ENCODE measurements around the gene EXOC3L2. TPM values are rescaled to one million over a fixed set of nuclear protein-coding genes. Genes with fewer than 3 reads are reported as not detected.
"Not testable (repeated sequence)": the region's sequence is repeated elsewhere in the genome, so short reads cannot be mapped to it uniquely, and the experiment has no call there.

EXOC3L2 gene
- total RNA-seq, 1 experiment from 2014 or later: not detected

- Histone ChIP-seq H3K9me3 (replicated peaks) (no peaks in the 10 kb centered on the region), H3K4me1 (no peaks in the 10 kb centered on the region), H3K27me3 (peaks cover 7% of the 10 kb centered on the region; the same call in 1 of the 2 replicates), H3K27ac (no peak overlapping the region), H3K4me3 (no peak overlapping the region), H3K36me3 (0 out of 2 replicates have a peak, but pooled peaks cover 5% of the 10 kb centered on the region)
- no peak for DNase-seq
Observed at GRCh38 chr19:45249261-45250033, 4.2 kb upstream of the EXOC3L2 start.

- no peaks in the 10 kb centered on the region for H3K9me3 ChIP-seq (replicated peaks)
- DNase-seq: no peak
- no peaks in the 10 kb centered on the region for H3K36me3 ChIP-seq
- no peak overlapping the region for H3K27ac ChIP-seq
- no peaks in the 10 kb centered on the region for H3K4me1 ChIP-seq
- H3K4me3 ChIP-seq: no peak overlapping the region
- peaks cover 8% of the 10 kb centered on the region; the same call in 1 of the 2 replicates for H3K27me3 ChIP-seq
Observed at GRCh38 chr19:45247136-45247535, 1.9 kb upstream of the EXOC3L2 start.

- Histone ChIP-seq H3K4me3 (no peak overlapping the region), H3K4me1 (no peaks in the 10 kb centered on the region), H3K27me3 (peaks cover 11% of the 10 kb centered on the region; the same call in 1 of the 2 replicates), H3K36me3 (no peaks in the 10 kb centered on the region), H3K9me3 (replicated peaks) (no peaks in the 10 kb centered on the region), H3K27ac (no peak overlapping the region)
- no peak for DNase-seq
Observed at GRCh38 chr19:45245826-45246225, 619 bp upstream of the EXOC3L2 start.

- Histone ChIP-seq H3K27me3 (peaks cover 11% of the 10 kb centered on the region; the same call in 1 of the 2 replicates), H3K4me3 (no peak overlapping the region), H3K36me3 (no peaks in the 10 kb centered on the region), H3K27ac (no peak overlapping the region), H3K9me3 (replicated peaks) (no peaks in the 10 kb centered on the region), H3K4me1 (no peaks in the 10 kb centered on the region)
- DNase-seq: no peak
Observed at GRCh38 chr19:45244133-45244794, 943 bp downstream of the EXOC3L2 start.

GRCh38 chr19:45243144-45243732 lies 2.0 kb downstream of the EXOC3L2 start:
- Histone ChIP-seq H3K9me3 (replicated peaks) (no peaks in the 10 kb centered on the region), H3K27me3 (peaks cover 10% of the 10 kb centered on the region; the same call in 1 of the 2 replicates), H3K36me3 (no peaks in the 10 kb centered on the region)

GRCh38 chr19:45238556-45238955 lies 6.7 kb downstream of the EXOC3L2 start:
- no peak for DNase-seq
- Histone ChIP-seq H3K4me1 (no peaks in the 10 kb centered on the region), H3K27ac (no peak overlapping the region)

More at GRCh38 chr19:45243144-45243732, 2.0 kb downstream of the EXOC3L2 start:
- no peak for DNase-seq
- Histone ChIP-seq H3K27ac (no peak overlapping the region), H3K4me3 (no peak overlapping the region), H3K4me1 (no peaks in the 10 kb centered on the region)

GRCh38 chr19:45235485-45235884 lies 9.7 kb downstream of the EXOC3L2 start:
- Histone ChIP-seq H3K27me3 (no peaks in the 10 kb centered on the region), H3K4me1 (no peaks in the 10 kb centered on the region), H3K9me3 (replicated peaks) (no peaks in the 10 kb centered on the region), H3K4me3 (no peak overlapping the region), H3K36me3 (no peaks in the 10 kb centered on the region), H3K27ac (no peak overlapping the region)
- DNase-seq: no peak

More at GRCh38 chr19:45238556-45238955, 6.7 kb downstream of the EXOC3L2 start:
- Histone ChIP-seq H3K36me3 (no peaks in the 10 kb centered on the region), H3K4me3 (no peak overlapping the region), H3K27me3 (peaks cover 4% of the 10 kb centered on the region; the same call in 1 of the 2 replicates), H3K9me3 (replicated peaks) (no peaks in the 10 kb centered on the region)

- no peak for DNase-seq
- no peak overlapping the region for H3K27ac ChIP-seq
- H3K27me3 ChIP-seq: no peaks in the 10 kb centered on the region
- H3K4me3 ChIP-seq: no peak overlapping the region
- no peaks in the 10 kb centered on the region for H3K4me1 ChIP-seq
- no peaks in the 10 kb centered on the region for H3K36me3 ChIP-seq
- no peaks in the 10 kb centered on the region for H3K9me3 ChIP-seq (replicated peaks)
Observed at GRCh38 chr19:45234089-45234869, 10.9 kb downstream of the EXOC3L2 start.

- Histone ChIP-seq H3K9me3 (replicated peaks) (no peaks in the 10 kb centered on the region), H3K27ac (no peak overlapping the region), H3K27me3 (no peaks in the 10 kb centered on the region), H3K4me1 (no peaks in the 10 kb centered on the region), H3K36me3 (no peaks in the 10 kb centered on the region), H3K4me3 (no peak overlapping the region)
- no peak for DNase-seq
Observed at GRCh38 chr19:45231891-45232290, 13.3 kb downstream of the EXOC3L2 start.

GRCh38 chr19:45229056-45229455 lies 16.2 kb downstream of the EXOC3L2 start:
- H3K4me1 ChIP-seq: not testable (repeated sequence)

GRCh38 chr19:45224645-45225044 lies 20.6 kb downstream of the EXOC3L2 start:
- no peaks in the 10 kb centered on the region for H3K9me3 ChIP-seq (replicated peaks)
- H3K36me3 ChIP-seq: no peaks in the 10 kb centered on the region
- peaks cover 7% of the 10 kb centered on the region; the same call in 1 of the 2 replicates for H3K27me3 ChIP-seq
- no peaks in the 10 kb centered on the region for H3K4me1 ChIP-seq
- no peak overlapping the region for H3K27ac ChIP-seq
- H3K4me3 ChIP-seq: no peak overlapping the region
- no peak for DNase-seq

More at GRCh38 chr19:45229056-45229455, 16.2 kb downstream of the EXOC3L2 start:
- H3K9me3 ChIP-seq (replicated peaks); H3K36me3 ChIP-seq; DNase-seq; H3K27ac ChIP-seq; H3K4me3 ChIP-seq; H3K27me3 ChIP-seq: not testable (repeated sequence)

- no peaks in the 10 kb centered on the region for H3K36me3 ChIP-seq
- no peaks in the 10 kb centered on the region for H3K4me1 ChIP-seq
- DNase-seq: no peak
- no peaks in the 10 kb centered on the region for H3K9me3 ChIP-seq (replicated peaks)
- peaks cover 9% of the 10 kb centered on the region for H3K27me3 ChIP-seq
- no peak overlapping the region for H3K4me3 ChIP-seq
- no peak overlapping the region for H3K27ac ChIP-seq
Observed at GRCh38 chr19:45223879-45224278, 21.3 kb downstream of the EXOC3L2 start.

- Histone ChIP-seq H3K4me3 (no peak overlapping the region), H3K36me3 (no peaks in the 10 kb centered on the region), H3K27ac (no peak overlapping the region), H3K4me1 (no peaks in the 10 kb centered on the region), H3K9me3 (replicated peaks) (no peaks in the 10 kb centered on the region), H3K27me3 (peaks cover 14% of the 10 kb centered on the region)
- DNase-seq: no peak
Observed at GRCh38 chr19:45222724-45223123, 22.5 kb downstream of the EXOC3L2 start.

- no peaks in the 10 kb centered on the region for H3K4me1 ChIP-seq
- peaks cover 34% of the 10 kb centered on the region for H3K27me3 ChIP-seq
- no peak overlapping the region for H3K27ac ChIP-seq
- H3K4me3 ChIP-seq: no peak overlapping the region
- H3K36me3 ChIP-seq: no peaks in the 10 kb centered on the region
- no peak for DNase-seq
- H3K9me3 ChIP-seq (replicated peaks): no peaks in the 10 kb centered on the region
Observed at GRCh38 chr19:45218911-45219743, 26.1 kb downstream of the EXOC3L2 start.
